ENCODE results near the gene OAF.
"Not testable (repeated sequence)": the region's sequence is repeated elsewhere in the genome, so short reads cannot be mapped to it uniquely, and the experiment has no call there.

OAF gene

GRCh38 chr11:120273956-120274355 lies 63.1 kb downstream of the OAF start:
- not testable (repeated sequence) for DNase-seq

GRCh38 chr11:120279502-120279901 lies 68.7 kb downstream of the OAF start:
- DNase-seq, result no peak

Measured in activated CD4-positive, CD25-positive, alpha-beta regulatory T cell treated with anti-CD3 and anti-CD28 coated beads, Interleukin-2, amount 50 U/mL, for 72 hours (primary cell).